HepG2 (cell line): ENCODE measurements around the gene PCNA. TPM values are rescaled to one million over a fixed set of nuclear protein-coding genes. Genes with fewer than 3 reads are reported as not detected.

ENCODE experiments used
- CBFB ChIP-seq: sonication (generic); formaldehyde crosslinking; IDR thresholded peaks from 2 replicates; pipeline ENCODE4 v1.4.0; 2020; ENCODE audit warnings: missing genetic modification reagents
- CHD2 ChIP-seq: IDR thresholded peaks from 2 replicates; pipeline ENCODE4 v1.6.1; 2011; ENCODE audit warnings: low read depth, low read length, improper control_type of control experiment
- EHMT2 ChIP-seq: fragments of 200-600 bp; sonication (generic); IDR thresholded peaks from 2 replicates; pipeline ENCODE4 v1.7.0; 2017; ENCODE audit warnings: antibody characterized with exemption, low read depth, low read length, borderline replicate concordance
- FOXM1 ChIP-seq: sonication (generic); formaldehyde crosslinking; IDR thresholded peaks from 2 replicates; pipeline ENCODE4 v1.5.0; 2020; ENCODE audit warnings: missing genetic modification reagents
- KLF11 ChIP-seq: IDR thresholded peaks from 2 replicates; pipeline ENCODE4 v1.6.1; 2016; ENCODE audit warnings: missing compliant biosample characterization
- MAF1 ChIP-seq: sonication (generic); formaldehyde crosslinking; IDR thresholded peaks from 2 replicates; pipeline ENCODE4 v1.5.0; 2020; ENCODE audit warnings: missing genetic modification reagents, borderline replicate concordance
- MIXL1 ChIP-seq: IDR thresholded peaks from 2 replicates; pipeline ENCODE4 v1.6.1; 2016
- MTA1 ChIP-seq: sonication (generic); formaldehyde crosslinking; IDR thresholded peaks from 2 replicates; pipeline ENCODE4 v1.4.0; 2020; ENCODE audit warnings: missing genetic modification reagents, mild to moderate bottlenecking, borderline replicate concordance
- MXD1 ChIP-seq: sonication (generic); formaldehyde crosslinking; IDR thresholded peaks from 2 replicates; pipeline ENCODE4 v1.4.0; 2020; ENCODE audit warnings: mild to moderate bottlenecking, missing genetic modification reagents
- SALL1 ChIP-seq: sonication (generic); formaldehyde crosslinking; IDR thresholded peaks from 2 replicates; pipeline ENCODE4 v1.8.0; 2022; ENCODE audit warnings: mild to moderate bottlenecking, missing genetic modification reagents
- ZBTB33 ChIP-seq: sonication (generic); formaldehyde crosslinking; IDR thresholded peaks from 2 replicates; pipeline ENCODE4 v1.4.0; 2020; ENCODE audit warnings: missing genetic modification reagents
- ZNF138 ChIP-seq: sonication (generic); formaldehyde crosslinking; IDR thresholded peaks from 2 replicates; pipeline ENCODE4 v1.5.0; 2020; ENCODE audit warnings: mild to moderate bottlenecking, low read depth, missing genetic modification reagents
- ZNF251 ChIP-seq: sonication (generic); formaldehyde crosslinking; IDR thresholded peaks from 2 replicates; pipeline ENCODE4 v1.9.0; 2021; ENCODE audit warnings: mild to moderate bottlenecking, missing genetic modification reagents
- ZNF557 ChIP-seq: sonication (generic); formaldehyde crosslinking; IDR thresholded peaks from 2 replicates; pipeline ENCODE4 v1.4.0; 2020; ENCODE audit warnings: missing genetic modification reagents
- ZNF597 ChIP-seq: sonication (generic); formaldehyde crosslinking; IDR thresholded peaks from 2 replicates; pipeline ENCODE4 v1.5.0; 2020; ENCODE audit warnings: missing genetic modification reagents
- polyA plus RNA-seq, 8 experiments: library from polyadenylated mRNA; depleted of rRNA in 3 of 8; stranded (reverse) in 7 of 8; unstranded in 1 of 8; fragments of >200 nt; fragmentation: Illumina TruSeq in 4 of 8; extraction: Trizol in 4 of 8; gene quantifications; 2 replicates each; pipeline versions ENCODE4 v1.2.1 to v1.2.3, GENCODE V29; 2011 to 2016; ENCODE audit warnings: low read depth in 4 of 8, missing spikeins in 1 of 8, mixed read lengths in 1 of 8; ENCODE audit not compliant: insufficient read depth in 1 of 8
- total RNA-seq, 5 experiments: library from RNA; depleted of rRNA; stranded (reverse); fragments of >200 nt; fragmentation: Illumina TruSeq; extraction: Trizol; gene quantifications; 2 replicates each; pipeline ENCODE4 v1.2.3, GENCODE V29; 2016; ENCODE audit warnings: low read depth in 1 of 5
- TF ChIP-seq, protein P1 (sequence below): IDR thresholded peaks from 2 replicates; pipeline ENCODE4 v1.6.1; 2016
- TF ChIP-seq, protein P2 (sequence below): sonication (generic); formaldehyde crosslinking; IDR thresholded peaks from 2 replicates; pipeline ENCODE4 v1.5.0; 2020; ENCODE audit warnings: mild to moderate bottlenecking, missing genetic modification reagents, borderline replicate concordance
- TF ChIP-seq, protein P3 (sequence below): IDR thresholded peaks from 2 replicates; pipeline ENCODE4 v1.6.1; 2016; ENCODE audit warnings: low read depth, control low read depth
- TF ChIP-seq, protein P4 (sequence below): sonication (generic); formaldehyde crosslinking; conservative IDR thresholded peaks from 2 replicates; pipeline ENCODE4 v1.8.0; 2022; ENCODE audit warnings: missing genetic modification reagents

PCNA gene
- total and polyA plus RNA-seq, 2 of the 13 experiments (the other 11 are each of a cell fraction or from before 2014, with no cell fraction given) = 229 to 655 TPM

DNA sequence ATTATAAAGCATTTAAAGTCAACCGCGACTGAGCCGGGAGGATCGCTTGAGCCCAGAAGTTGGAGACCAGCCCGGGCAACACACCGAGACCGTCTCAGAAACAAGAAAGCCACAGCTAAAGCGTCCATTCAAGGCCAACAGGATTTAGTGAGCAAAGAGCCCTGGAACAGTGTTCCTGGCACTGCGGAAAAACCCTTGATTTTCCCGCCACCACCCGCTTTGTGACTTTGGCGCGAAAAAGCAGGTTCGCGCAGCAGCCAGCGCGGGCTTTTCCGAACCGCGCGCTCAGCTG lies 669 bp downstream of the PCNA start (continued):
- TF ChIP-seq CBFB (CRISPR knock-in tag) = 0 out of 2 replicates have a peak, but pooled peaks have one; percentile 61
- no peak for TF ChIP-seq ZBTB33 (CRISPR knock-in tag)
- peak; percentile 84; the same call in 1 of the 2 replicates for TF ChIP-seq MTA1
- no peak for TF ChIP-seq ZNF597
- TF ChIP-seq ZNF251 (CRISPR knock-in tag) = no peak; the same call in 1 of the 2 replicates
- TF ChIP-seq, protein P1, sequence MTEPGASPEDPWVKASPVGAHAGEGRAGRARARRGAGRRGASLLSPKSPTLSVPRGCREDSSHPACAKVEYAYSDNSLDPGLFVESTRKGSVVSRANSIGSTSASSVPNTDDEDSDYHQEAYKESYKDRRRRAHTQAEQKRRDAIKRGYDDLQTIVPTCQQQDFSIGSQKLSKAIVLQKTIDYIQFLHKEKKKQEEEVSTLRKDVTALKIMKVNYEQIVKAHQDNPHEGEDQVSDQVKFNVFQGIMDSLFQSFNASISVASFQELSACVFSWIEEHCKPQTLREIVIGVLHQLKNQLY (CRISPR knock-in tag) = peak; percentile 80
- peak; percentile 99; the same call in 1 of the 2 replicates for TF ChIP-seq KLF11
- TF ChIP-seq ZNF557 (CRISPR knock-in tag) = peak; percentile 98
- peak; percentile 96; the same call in 1 of the 2 replicates for TF ChIP-seq FOXM1
- peak; percentile 73 for TF ChIP-seq CHD2
- TF ChIP-seq SALL1 (CRISPR knock-in tag) = peak; percentile 94
- TF ChIP-seq MIXL1 (CRISPR knock-in tag) = peak; percentile 70
- TF ChIP-seq MXD1 (CRISPR knock-in tag) = no peak; the same call in 1 of the 2 replicates
- TF ChIP-seq EHMT2 = no peak
- TF ChIP-seq MAF1 (CRISPR knock-in tag) = 0 out of 2 replicates have a peak, but pooled peaks have one; percentile 27
- TF ChIP-seq, protein P2, sequence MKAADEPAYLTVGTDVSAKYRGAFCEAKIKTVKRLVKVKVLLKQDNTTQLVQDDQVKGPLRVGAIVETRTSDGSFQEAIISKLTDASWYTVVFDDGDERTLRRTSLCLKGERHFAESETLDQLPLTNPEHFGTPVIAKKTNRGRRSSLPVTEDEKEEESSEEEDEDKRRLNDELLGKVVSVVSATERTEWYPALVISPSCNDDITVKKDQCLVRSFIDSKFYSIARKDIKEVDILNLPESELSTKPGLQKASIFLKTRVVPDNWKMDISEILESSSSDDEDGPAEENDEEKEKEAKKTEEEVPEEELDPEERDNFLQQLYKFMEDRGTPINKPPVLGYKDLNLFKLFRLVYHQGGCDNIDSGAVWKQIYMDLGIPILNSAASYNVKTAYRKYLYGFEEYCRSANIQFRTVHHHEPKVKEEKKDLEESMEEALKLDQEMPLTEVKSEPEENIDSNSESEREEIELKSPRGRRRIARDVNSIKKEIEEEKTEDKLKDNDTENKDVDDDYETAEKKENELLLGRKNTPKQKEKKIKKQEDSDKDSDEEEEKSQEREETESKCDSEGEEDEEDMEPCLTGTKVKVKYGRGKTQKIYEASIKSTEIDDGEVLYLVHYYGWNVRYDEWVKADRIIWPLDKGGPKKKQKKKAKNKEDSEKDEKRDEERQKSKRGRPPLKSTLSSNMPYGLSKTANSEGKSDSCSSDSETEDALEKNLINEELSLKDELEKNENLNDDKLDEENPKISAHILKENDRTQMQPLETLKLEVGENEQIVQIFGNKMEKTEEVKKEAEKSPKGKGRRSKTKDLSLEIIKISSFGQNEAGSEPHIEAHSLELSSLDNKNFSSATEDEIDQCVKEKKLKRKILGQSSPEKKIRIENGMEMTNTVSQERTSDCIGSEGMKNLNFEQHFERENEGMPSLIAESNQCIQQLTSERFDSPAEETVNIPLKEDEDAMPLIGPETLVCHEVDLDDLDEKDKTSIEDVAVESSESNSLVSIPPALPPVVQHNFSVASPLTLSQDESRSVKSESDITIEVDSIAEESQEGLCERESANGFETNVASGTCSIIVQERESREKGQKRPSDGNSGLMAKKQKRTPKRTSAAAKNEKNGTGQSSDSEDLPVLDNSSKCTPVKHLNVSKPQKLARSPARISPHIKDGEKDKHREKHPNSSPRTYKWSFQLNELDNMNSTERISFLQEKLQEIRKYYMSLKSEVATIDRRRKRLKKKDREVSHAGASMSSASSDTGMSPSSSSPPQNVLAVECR (CRISPR knock-in tag) = no peak
- TF ChIP-seq, protein P3, sequence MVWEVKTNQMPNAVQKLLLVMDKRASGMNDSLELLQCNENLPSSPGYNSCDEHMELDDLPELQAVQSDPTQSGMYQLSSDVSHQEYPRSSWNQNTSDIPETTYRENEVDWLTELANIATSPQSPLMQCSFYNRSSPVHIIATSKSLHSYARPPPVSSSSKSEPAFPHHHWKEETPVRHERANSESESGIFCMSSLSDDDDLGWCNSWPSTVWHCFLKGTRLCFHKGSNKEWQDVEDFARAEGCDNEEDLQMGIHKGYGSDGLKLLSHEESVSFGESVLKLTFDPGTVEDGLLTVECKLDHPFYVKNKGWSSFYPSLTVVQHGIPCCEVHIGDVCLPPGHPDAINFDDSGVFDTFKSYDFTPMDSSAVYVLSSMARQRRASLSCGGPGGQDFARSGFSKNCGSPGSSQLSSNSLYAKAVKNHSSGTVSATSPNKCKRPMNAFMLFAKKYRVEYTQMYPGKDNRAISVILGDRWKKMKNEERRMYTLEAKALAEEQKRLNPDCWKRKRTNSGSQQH (CRISPR knock-in tag) = peak; percentile 66; the same call in 1 of the 2 replicates
- TF ChIP-seq ZNF138 (CRISPR knock-in tag) = 0 out of 2 replicates have a peak, but pooled peaks have one; percentile 100
- TF ChIP-seq, protein P4, sequence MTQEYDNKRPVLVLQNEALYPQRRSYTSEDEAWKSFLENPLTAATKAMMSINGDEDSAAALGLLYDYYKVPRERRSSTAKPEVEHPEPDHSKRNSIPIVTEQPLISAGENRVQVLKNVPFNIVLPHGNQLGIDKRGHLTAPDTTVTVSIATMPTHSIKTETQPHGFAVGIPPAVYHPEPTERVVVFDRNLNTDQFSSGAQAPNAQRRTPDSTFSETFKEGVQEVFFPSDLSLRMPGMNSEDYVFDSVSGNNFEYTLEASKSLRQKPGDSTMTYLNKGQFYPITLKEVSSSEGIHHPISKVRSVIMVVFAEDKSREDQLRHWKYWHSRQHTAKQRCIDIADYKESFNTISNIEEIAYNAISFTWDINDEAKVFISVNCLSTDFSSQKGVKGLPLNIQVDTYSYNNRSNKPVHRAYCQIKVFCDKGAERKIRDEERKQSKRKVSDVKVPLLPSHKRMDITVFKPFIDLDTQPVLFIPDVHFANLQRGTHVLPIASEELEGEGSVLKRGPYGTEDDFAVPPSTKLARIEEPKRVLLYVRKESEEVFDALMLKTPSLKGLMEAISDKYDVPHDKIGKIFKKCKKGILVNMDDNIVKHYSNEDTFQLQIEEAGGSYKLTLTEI (CRISPR knock-in tag) = peak; percentile 72; the same call in 1 of the 2 replicates
